Measurements from ENCODE around the gene ITGB1.

ITGB1 gene

DNA sequence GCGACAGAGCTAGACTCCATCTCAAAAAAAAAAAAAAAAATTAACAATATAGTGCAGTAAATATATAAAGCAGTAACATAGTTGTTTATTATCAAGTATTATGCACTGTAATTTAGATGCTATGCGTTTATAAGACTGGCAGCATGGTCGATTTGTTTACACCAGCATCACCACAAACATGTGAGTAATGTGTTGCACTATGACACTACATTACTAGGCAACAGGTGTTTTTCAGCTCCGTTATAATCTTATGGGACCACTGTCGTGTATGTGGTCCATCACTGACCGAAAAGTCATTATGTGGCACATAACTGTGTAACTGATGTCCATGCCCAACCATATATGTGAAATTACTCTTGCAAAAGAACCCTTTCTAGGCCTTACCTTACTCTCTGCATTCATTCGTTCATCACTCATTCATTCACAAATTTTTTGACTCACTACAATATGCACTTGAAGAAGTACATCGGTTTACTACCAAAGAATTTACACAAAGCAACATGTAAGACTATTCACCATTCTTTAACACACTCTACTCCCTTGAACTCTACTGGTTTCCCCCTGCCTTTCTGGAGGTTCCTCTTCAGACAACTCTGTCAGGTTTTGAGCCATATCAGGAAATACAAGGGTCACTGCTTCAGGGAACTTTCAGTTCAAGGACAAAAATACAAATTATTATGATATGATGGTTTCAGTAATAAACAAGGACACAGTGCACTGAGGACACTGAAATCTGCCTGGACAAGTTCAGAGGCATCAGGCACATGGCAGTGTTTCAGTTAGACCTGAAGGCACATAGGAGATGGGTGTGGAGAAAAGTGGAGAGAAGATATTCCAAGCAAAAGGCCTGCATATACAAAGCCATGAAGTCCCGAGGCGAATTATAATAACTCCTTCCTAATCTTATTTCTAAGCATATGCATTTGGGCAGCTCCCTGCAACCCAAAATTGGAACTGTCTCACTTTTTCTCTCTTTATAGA lies 17.4 kb downstream of the ITGB1 start:
- peak overlapping the region; percentile 80 for H3K27ac ChIP-seq
- CTCF ChIA-PET: interaction anchor here (0.5 kb wide), 1 partner anchor 356 kb away, joined by 3 read pairs; no protein-coding TSS in a partner anchor

DNA sequence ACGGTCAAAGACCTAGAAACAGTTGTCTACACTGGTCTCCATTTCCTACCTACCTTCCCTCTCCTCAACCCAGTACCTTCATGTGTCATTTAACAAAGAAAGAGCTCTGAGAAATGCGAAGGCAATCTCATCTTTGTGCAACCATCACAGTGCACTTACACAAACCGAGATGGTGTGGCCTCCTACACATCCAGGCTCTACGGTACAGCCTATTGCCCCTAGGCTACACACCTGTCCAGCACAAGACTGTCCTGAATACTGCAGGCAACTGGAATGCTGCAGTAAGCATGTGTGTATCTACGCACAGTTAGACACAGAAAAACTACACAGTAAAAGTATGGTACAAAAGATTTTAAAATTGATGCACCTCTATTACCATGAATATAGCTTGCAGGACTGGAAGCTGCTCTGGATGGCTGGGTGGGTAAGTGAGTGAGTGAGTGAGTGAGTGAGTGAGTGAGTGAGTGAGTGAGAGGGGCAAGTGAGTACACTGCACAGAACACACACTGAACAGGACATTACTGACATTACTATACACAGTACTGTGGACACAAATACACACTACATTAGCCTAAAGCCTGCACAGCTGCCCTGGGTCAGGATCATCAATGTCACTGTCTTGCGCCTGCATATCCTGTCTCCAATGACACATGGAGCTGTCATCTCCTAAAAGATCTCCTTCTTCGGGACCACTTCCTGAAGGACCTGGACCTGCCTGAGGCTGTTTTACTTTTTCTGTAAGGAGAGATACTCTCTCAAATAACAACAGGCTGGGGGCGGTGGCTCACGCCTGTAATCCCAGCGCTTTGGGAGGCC lies 18.5 kb downstream of the ITGB1 start:
- peak overlapping the region; percentile 80 for H3K27ac ChIP-seq
- POLR2A ChIA-PET (ENCODE audit: low non-redundant PET): no interaction called here
- TF ChIP-seq, protein P1, sequence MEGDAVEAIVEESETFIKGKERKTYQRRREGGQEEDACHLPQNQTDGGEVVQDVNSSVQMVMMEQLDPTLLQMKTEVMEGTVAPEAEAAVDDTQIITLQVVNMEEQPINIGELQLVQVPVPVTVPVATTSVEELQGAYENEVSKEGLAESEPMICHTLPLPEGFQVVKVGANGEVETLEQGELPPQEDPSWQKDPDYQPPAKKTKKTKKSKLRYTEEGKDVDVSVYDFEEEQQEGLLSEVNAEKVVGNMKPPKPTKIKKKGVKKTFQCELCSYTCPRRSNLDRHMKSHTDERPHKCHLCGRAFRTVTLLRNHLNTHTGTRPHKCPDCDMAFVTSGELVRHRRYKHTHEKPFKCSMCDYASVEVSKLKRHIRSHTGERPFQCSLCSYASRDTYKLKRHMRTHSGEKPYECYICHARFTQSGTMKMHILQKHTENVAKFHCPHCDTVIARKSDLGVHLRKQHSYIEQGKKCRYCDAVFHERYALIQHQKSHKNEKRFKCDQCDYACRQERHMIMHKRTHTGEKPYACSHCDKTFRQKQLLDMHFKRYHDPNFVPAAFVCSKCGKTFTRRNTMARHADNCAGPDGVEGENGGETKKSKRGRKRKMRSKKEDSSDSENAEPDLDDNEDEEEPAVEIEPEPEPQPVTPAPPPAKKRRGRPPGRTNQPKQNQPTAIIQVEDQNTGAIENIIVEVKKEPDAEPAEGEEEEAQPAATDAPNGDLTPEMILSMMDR (conservative IDR thresholded peaks at IDR 0.05; ENCODE audit: low read depth): no peak
- CTCF ChIA-PET: no interaction called here
- no peak for DNase-seq (ENCODE audit: low spot score)

More for the DNA sequence above, 17.4 kb downstream of the ITGB1 start:
- no peak for DNase-seq (ENCODE audit: low spot score)
- TF ChIP-seq, protein P1 (conservative IDR thresholded peaks at IDR 0.05; ENCODE audit: low read depth): no peak
- POLR2A ChIA-PET (ENCODE audit: low non-redundant PET): no interaction called here

DNA sequence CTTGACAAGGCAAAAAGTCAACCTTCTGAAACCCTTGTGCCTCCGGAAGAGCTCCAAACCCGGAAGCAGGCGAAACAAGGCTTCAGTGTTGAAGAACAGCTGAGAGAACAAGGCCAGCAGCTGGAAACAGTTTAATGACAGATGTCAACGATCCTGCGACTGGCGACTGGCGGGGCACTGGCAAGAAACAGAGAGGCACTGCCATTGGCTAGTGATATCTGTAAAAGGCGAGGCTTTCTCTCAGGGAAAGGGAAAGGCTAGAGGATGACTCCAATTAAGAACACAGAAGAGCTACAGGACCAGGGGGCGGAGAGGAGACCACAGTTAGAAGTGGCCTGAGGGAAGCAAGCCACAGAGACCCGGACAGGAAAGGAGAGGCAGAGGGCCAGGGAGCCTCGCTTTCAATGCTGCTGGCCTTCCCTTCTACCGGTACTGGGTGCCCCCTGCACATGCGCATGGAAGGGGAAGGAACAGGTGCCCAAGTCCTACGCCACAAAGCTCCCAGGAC lies 19.4 kb downstream of the ITGB1 start:
- no peak for DNase-seq (ENCODE audit: low spot score)
- ChIA-PET CTCF (no interaction called here), POLR2A (ENCODE audit: low non-redundant PET) (no interaction called here)
- TF ChIP-seq, protein P1 (conservative IDR thresholded peaks at IDR 0.05; ENCODE audit: low read depth): no peak
- peak overlapping the region; percentile 80 for H3K27ac ChIP-seq

DNA sequence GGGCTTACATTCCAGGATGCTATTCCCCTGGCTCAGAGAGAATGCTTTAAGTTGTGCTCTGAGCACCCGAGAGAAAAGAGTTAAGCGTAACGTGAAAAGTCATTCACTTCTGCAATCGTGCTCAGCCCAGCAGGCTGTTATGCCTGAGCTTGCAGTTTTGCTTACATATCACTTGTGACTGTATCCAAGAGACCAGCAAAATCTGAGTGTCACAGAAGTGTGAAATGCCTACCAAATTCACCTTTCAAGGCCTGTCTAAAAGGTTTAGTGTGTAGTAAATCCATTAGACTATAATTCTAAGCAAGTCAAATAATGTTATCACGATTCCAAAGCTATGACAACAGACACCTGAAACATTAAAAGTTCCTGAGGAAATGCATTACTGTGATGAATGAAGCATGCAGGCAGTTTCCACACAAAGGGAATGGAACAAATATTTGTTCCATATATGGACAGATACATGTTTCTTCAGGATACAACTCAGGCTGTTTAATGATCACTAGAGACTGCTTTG lies 20.1 kb downstream of the ITGB1 start:
- H3K27ac ChIP-seq: peak overlapping the region; percentile 80
- ChIA-PET POLR2A (ENCODE audit: low non-redundant PET) (no interaction called here), CTCF (interaction anchor here (0.6 kb wide), 1 partner anchor 22 kb away, joined by 3 read pairs; no protein-coding TSS in a partner anchor)
- no peak for DNase-seq (ENCODE audit: low spot score)
- TF ChIP-seq, protein P1 (conservative IDR thresholded peaks at IDR 0.05; ENCODE audit: low read depth): no peak

DNA sequence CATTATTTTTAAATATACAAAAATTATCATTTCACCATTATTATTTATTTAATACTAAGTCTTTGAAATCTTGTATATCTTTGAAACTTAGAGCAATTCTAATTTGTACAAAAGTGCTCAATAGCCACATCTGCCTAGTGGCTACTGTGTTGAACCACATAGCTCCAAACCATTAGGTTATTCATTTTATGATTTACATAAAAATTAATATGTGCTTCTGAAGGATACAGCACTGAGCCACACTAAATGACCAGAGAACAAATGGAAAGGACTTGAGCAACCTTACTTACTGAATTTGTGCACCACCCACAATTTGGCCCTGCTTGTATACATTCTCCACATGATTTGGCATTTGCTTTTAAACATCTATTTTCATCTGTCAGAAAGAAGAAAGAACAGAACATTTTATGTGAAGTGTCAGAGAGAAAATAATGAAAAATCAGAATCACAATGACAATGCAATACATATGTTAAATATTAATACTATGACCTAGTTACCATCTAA lies 25.8 kb downstream of the ITGB1 start:
- ChIA-PET POLR2A (ENCODE audit: low non-redundant PET) (no interaction called here), CTCF (no interaction called here)
- H3K27ac ChIP-seq: no peak overlapping the region
- no peak for DNase-seq (ENCODE audit: low spot score)
- TF ChIP-seq, protein P1 (conservative IDR thresholded peaks at IDR 0.05; ENCODE audit: low read depth): no peak

DNA sequence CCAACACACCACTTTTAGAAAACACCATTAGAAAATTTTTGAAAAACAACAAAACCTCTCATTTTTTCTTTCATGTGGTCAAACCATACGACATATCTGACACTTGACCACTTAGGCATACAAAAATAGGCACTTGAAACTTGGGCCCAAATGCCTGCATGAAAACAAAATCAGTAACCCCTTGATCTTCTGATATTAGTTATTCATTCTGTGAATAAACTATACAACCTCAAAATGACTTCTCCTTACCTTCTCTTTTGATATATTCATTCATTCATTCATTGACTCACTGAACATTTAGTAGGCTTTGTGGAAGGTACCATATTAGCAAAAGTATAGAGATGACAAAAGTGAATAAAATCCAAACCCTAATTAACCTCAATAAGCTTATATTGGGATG lies 26.4 kb downstream of the ITGB1 start:
- ChIA-PET CTCF (no interaction called here), POLR2A (ENCODE audit: low non-redundant PET) (no interaction called here)
- no peak overlapping the region for H3K27ac ChIP-seq
- TF ChIP-seq, protein P1 (conservative IDR thresholded peaks at IDR 0.05; ENCODE audit: low read depth): no peak
- no peak for DNase-seq (ENCODE audit: low spot score)

Data from RWPE1 (cell line).